Keratinocyte (primary cell): Measurements from ENCODE around the gene BBX. TPM values are rescaled to one million over a fixed set of nuclear protein-coding genes. Genes with fewer than 3 reads are reported as not detected.

Experiments used
- DNase-seq: peaks from one replicate; pipeline ENCODE4 v3.0.0-alpha.2; 2011; ENCODE audit warnings: low read depth, missing footprints, low spot score
- FAIRE-seq: peaks from 2 replicates; lab custom pipeline; 2011; peaks lifted over from hg19 to GRCh38; lab: Jason Lieb, UNC
- H2AFZ ChIP-seq: 2 replicates; pipeline ENCODE4 v1.6.0; 2012; ENCODE audit warnings: low read length, control low read depth, inconsistent platforms; ENCODE audit not compliant: control insufficient read depth
- H3K27ac ChIP-seq: 2 replicates; pipeline ENCODE4 v1.5.1; 2011; ENCODE audit warnings: low read length; ENCODE audit not compliant: control insufficient read depth, insufficient read depth
- H3K27me3 ChIP-seq: 3 replicates; pipeline ENCODE4 v1.6.0; 2011; ENCODE audit warnings: low read length; ENCODE audit not compliant: control insufficient read depth, insufficient read depth; ENCODE audit errors: extremely low read depth
- H3K36me3 ChIP-seq, 2 experiments: 2 replicates in 1 of 2; 3 replicates in 1 of 2; pipeline ENCODE4 v1.5.1; 2011; ENCODE audit warnings: low read length in 2 of 2, mild to moderate bottlenecking in 1 of 2; ENCODE audit not compliant: control insufficient read depth in 2 of 2, insufficient read depth in 2 of 2; ENCODE audit errors: extremely low read depth in 1 of 2
- H3K4me1 ChIP-seq: 3 replicates; pipeline ENCODE4 v1.5.1; 2011; ENCODE audit warnings: low read length; ENCODE audit not compliant: control insufficient read depth, insufficient read depth; ENCODE audit errors: extremely low read depth
- H3K4me2 ChIP-seq: 3 replicates; pipeline ENCODE4 v1.6.0; 2011; ENCODE audit warnings: low read depth, low read length; ENCODE audit not compliant: control insufficient read depth, insufficient read depth; ENCODE audit errors: extremely low read depth
- H3K4me3 ChIP-seq, 3 experiments: fragments of 200-600 bp in 1 of 3; sonication (generic) in 1 of 3; 2 replicates in 2 of 3; 3 replicates in 1 of 3; pipeline ENCODE4 v1.5.1; 2011 to 2016; ENCODE audit warnings: low read length in 3 of 3, mild to moderate bottlenecking in 3 of 3, control low read depth in 2 of 3, inconsistent platforms in 1 of 3, low read depth in 1 of 3, mixed read lengths in 1 of 3, mixed run types in 1 of 3, moderate library complexity in 1 of 3; ENCODE audit not compliant: control insufficient read depth in 2 of 3, insufficient read depth in 2 of 3; ENCODE audit errors: extremely low read depth in 1 of 3
- H3K79me2 ChIP-seq: 2 replicates; pipeline ENCODE4 v1.6.0; 2012; ENCODE audit warnings: low read length; ENCODE audit not compliant: control insufficient read depth, insufficient read depth
- H3K9ac ChIP-seq: 3 replicates; pipeline ENCODE4 v1.6.0; 2011; ENCODE audit warnings: low read length; ENCODE audit not compliant: control insufficient read depth, insufficient read depth; ENCODE audit errors: extremely low read depth
- H3K9me1 ChIP-seq: 3 replicates; pipeline ENCODE4 v1.6.0; 2011; ENCODE audit warnings: low read length; ENCODE audit not compliant: control insufficient read depth, insufficient read depth; ENCODE audit errors: extremely low read depth
- H3K9me3 ChIP-seq: 2 replicates; pipeline ENCODE4 v1.5.1; 2012; ENCODE audit warnings: low read depth, low read length; ENCODE audit not compliant: control insufficient read depth
- H4K20me1 ChIP-seq: 3 replicates; pipeline ENCODE4 v1.6.0; 2011; ENCODE audit warnings: low read length; ENCODE audit not compliant: control insufficient read depth, insufficient read depth; ENCODE audit errors: extremely low read depth
- EZH2 ChIP-seq: IDR thresholded peaks from one replicate; pipeline ENCODE4 v1.6.1; 2012; ENCODE audit warnings: inconsistent platforms, mild to moderate bottlenecking, low read length, moderate library complexity
- dilution Hi-C: fragments of 300-500 bp; cut with MboI; formaldehyde crosslinking; loops from one replicate; pipeline ENCODE4 v1.7.0; 2020; ENCODE audit warnings: low sequenced_read_pairs; ENCODE audit not compliant: extremely low pct_ligation_motif_present
- polyA plus RNA-seq, 5 experiments: library from polyadenylated mRNA; depleted of rRNA in 3 of 5; stranded (reverse) in 3 of 5; stranded (forward) in 1 of 5; unstranded in 1 of 5; fragments of >200 nt; gene quantifications; 1 replicate in 1 of 5; 2 replicates in 3 of 5; 3 replicates in 1 of 5; pipeline versions ENCODE4 v1.2.1 to v1.2.3, GENCODE V29; 2011 to 2012; ENCODE audit warnings: missing spikeins in 2 of 5, low read depth in 1 of 5, low replicate concordance in 1 of 5
- TF ChIP-seq, protein P1 (sequence below), 3 experiments: IDR thresholded peaks in 1 of 3; conservative IDR thresholded peaks in 1 of 3; optimal IDR thresholded peaks in 1 of 3; 2 replicates in 2 of 3; 3 replicates in 1 of 3; pipeline versions ENCODE3 to v1.5.1; 2011; ENCODE audit warnings: low read length in 3 of 3, mild to moderate bottlenecking in 3 of 3, moderate library complexity in 2 of 3, control low read depth in 1 of 3, inconsistent platforms in 1 of 3; ENCODE audit not compliant: insufficient read depth in 2 of 3; ENCODE audit errors: extremely low read depth in 1 of 3

The BBX gene
- polyA plus RNA-seq, 1 donor (not counting 4 experiments of a cell fraction or from before 2014, with no cell fraction given), result 43.4 TPM

DNA sequence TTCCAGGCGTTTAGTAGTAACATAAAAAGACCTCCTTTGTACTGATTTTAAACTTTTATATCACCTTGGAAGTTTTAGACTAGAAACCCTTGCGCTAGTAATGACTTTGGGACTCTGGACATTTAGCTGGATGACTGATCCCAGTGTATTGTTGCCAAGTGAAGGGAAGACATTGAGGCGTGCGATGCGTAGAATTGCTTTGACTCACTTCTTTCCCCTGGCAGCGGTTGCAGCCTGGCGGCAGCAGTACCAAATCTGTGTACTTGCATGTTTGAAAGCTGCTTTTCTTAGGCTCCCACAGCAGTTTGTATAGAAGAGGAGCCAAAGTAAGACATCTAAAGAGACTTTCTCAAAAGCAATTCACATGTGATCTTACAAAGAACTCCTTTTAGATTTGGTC lies 151.6 kb downstream of the BBX start:
- dilution Hi-C loops, result loop anchor here (5.0 kb wide), 1 partner anchor 68 kb away; no protein-coding TSS in a partner anchor
- FAIRE-seq (peak; percentile 82), DNase-seq (no peak)
- no peak for TF ChIP-seq EZH2
- TF ChIP-seq, protein P1, sequence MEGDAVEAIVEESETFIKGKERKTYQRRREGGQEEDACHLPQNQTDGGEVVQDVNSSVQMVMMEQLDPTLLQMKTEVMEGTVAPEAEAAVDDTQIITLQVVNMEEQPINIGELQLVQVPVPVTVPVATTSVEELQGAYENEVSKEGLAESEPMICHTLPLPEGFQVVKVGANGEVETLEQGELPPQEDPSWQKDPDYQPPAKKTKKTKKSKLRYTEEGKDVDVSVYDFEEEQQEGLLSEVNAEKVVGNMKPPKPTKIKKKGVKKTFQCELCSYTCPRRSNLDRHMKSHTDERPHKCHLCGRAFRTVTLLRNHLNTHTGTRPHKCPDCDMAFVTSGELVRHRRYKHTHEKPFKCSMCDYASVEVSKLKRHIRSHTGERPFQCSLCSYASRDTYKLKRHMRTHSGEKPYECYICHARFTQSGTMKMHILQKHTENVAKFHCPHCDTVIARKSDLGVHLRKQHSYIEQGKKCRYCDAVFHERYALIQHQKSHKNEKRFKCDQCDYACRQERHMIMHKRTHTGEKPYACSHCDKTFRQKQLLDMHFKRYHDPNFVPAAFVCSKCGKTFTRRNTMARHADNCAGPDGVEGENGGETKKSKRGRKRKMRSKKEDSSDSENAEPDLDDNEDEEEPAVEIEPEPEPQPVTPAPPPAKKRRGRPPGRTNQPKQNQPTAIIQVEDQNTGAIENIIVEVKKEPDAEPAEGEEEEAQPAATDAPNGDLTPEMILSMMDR (optimal IDR thresholded peaks at IDR 0.05 in 1 of 3, IDR thresholded peaks at IDR 0.05 in 1 of 3, conservative IDR thresholded peaks at IDR 0.05 in 1 of 3; ENCODE audit: extremely low read depth in 1 of 3, insufficient read depth in 2 of 3, low read length in 3 of 3), result peak in 1 of 3 experiments; percentile 11
- Histone ChIP-seq H3K4me2 (peak overlapping the region; percentile 6), H3K79me2 (no peaks in the 10 kb centered on the region), H3K9ac (no peak overlapping the region), H3K9me3 (no peaks in the 10 kb centered on the region), H3K36me3 (no peaks in the 10 kb centered on the region), H3K27me3 (no peaks in the 10 kb centered on the region), H3K4me1 (peaks cover 7% of the 10 kb centered on the region), H2AFZ (no peak overlapping the region), H3K27ac (no peak overlapping the region), H4K20me1 (no peaks in the 10 kb centered on the region), H3K4me3 (no peak overlapping the region), H3K9me1 (no peaks in the 10 kb centered on the region)

DNA sequence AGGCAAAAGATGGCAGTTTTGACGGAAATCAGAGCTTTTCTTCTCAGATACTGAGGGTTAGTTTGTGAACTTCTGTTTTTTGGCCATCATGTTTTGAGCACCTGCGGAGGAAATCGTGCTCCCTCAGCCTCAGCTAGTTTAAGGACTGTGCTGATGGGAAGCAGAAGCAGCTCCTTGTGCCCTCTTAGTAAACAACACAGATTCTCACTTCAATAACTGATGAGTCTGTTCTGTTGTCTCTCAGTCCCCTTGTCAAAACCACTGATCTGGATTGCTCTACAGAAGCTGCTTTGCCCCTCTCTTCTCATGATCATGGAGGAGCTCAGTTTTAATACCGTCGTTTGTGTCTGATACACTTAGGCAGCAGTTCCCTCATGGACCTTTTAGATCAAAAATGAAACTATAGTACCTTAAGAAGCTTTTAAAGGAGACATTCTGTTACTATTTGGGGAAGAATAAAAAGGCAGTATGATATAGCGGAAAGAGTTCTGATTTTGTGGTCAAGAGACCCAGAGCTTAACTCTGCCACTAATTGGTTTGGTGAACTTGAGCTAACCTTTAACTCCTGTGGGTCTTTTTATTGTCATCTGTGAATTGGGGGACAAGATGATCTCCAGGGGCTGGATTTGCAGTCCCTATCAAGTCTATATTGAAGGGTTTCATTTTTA lies 152.6 kb downstream of the BBX start:
- Histone ChIP-seq H4K20me1 (no peaks in the 10 kb centered on the region), H3K79me2 (no peaks in the 10 kb centered on the region), H3K27me3 (no peaks in the 10 kb centered on the region), H2AFZ (no peak overlapping the region), H3K4me1 (peaks cover 7% of the 10 kb centered on the region), H3K9ac (no peak overlapping the region), H3K4me2 (no peak overlapping the region), H3K9me1 (no peaks in the 10 kb centered on the region), H3K27ac (no peak overlapping the region), H3K36me3 (no peaks in the 10 kb centered on the region), H3K9me3 (no peaks in the 10 kb centered on the region), H3K4me3 (no peak overlapping the region)
- no peak for TF ChIP-seq EZH2
- TF ChIP-seq, protein P1 (optimal IDR thresholded peaks at IDR 0.05 in 1 of 3, IDR thresholded peaks at IDR 0.05 in 1 of 3, conservative IDR thresholded peaks at IDR 0.05 in 1 of 3; ENCODE audit: extremely low read depth in 1 of 3, insufficient read depth in 2 of 3, low read length in 3 of 3), result no peak
- FAIRE-seq (no peak), DNase-seq (no peak)
- dilution Hi-C loops, result no loop called here
